Esophagus muscularis mucosa (tissue), 4 donors: Measurements from ENCODE around the gene TXNIP. TPM values are rescaled to one million over a fixed set of nuclear protein-coding genes. Genes with fewer than 3 reads are reported as not detected.

Experiments
- DNase-seq: peaks from one replicate; pipeline ENCODE4 v3.0.0-alpha.2; 2017; ENCODE audit errors: extremely low spot score
- H3K27ac ChIP-seq, 4 donors: fragments of 200-600 bp; sonication (generic); replicated peaks in 1 of 4; 1 replicate in 3 of 4; 2 replicates in 1 of 4; pipeline ENCODE4 v1.5.1; 2016 to 2019; ENCODE audit warnings: mild to moderate bottlenecking in 1 of 4
- H3K27me3 ChIP-seq, 4 donors: fragments of 200-600 bp; sonication (generic); one replicate each; pipeline versions ENCODE4 v1.5.1 to v1.6.0; 2016 to 2019
- H3K36me3 ChIP-seq, 4 donors: fragments of 200-600 bp; sonication (generic); one replicate each; pipeline ENCODE4 v1.5.1; 2016 to 2019
- H3K4me1 ChIP-seq, 4 donors: fragments of 200-600 bp; sonication (generic); one replicate each; pipeline ENCODE4 v1.5.1; 2016 to 2019
- H3K4me3 ChIP-seq, 4 donors: fragments of 200-600 bp; sonication (generic); 1 replicate in 2 of 4; 2 replicates in 2 of 4; pipeline ENCODE4 v1.5.1; 2016 to 2019; ENCODE audit warnings: mild to moderate bottlenecking in 4 of 4, moderate library complexity in 1 of 4
- H3K9me3 ChIP-seq, 4 donors: fragments of 200-600 bp; sonication (generic); 1 replicate in 3 of 4; 2 replicates in 1 of 4; pipeline ENCODE4 v1.5.1; 2016 to 2019
- EP300 ChIP-seq: sonication (generic); formaldehyde crosslinking; IDR thresholded peaks from one replicate; pipeline ENCODE4 v1.6.1; 2017; ENCODE audit warnings: antibody characterized with exemption
- POLR2A ChIP-seq: fragments of 450-650 bp; IDR thresholded peaks from one replicate; pipeline ENCODE4 v1.6.1; 2017; ENCODE audit warnings: antibody characterized with exemption, moderate library complexity, mild to moderate bottlenecking, low read depth
- POLR2AphosphoS5 ChIP-seq, 2 donors: sonication (generic); formaldehyde crosslinking; IDR thresholded peaks; one replicate each; pipeline ENCODE4 v1.6.1; 2017; ENCODE audit warnings: antibody characterized with exemption in 2 of 2
- WGBS: methylation state at CpG from one replicate; pipeline ENCODE4 v1.1.5; 2018; 5-methylcytosine and 5-hydroxymethylcytosine counted together
- intact Hi-C: fragments of 100-400 bp; cut with DNase I; formaldehyde crosslinking; loops from one replicate; pipeline ENCODE4 v1.15.1; 2023
- total RNA-seq, 4 donors: library from RNA; depleted of rRNA; stranded (reverse); fragments of >200 nt; gene quantifications; one replicate each; pipeline versions ENCODE4 v1.1.0 to v1.2.1, GENCODE V29; 2016
- TF ChIP-seq, protein P1 (sequence below), 3 experiments: fragments of 200-600 bp in 2 of 3; fragments of 450-650 bp in 1 of 3; sonication (generic) in 2 of 3; IDR thresholded peaks; one replicate each; pipeline ENCODE4 v1.5.1; 2017 to 2019; ENCODE audit warnings: antibody characterized with exemption in 3 of 3, mild to moderate bottlenecking in 2 of 3, moderate library complexity in 1 of 3

The TXNIP gene
- 1,000 to 10,000 TPM; 1,186 to 4,171 (median 2,482) TPM for total RNA-seq

DNA sequence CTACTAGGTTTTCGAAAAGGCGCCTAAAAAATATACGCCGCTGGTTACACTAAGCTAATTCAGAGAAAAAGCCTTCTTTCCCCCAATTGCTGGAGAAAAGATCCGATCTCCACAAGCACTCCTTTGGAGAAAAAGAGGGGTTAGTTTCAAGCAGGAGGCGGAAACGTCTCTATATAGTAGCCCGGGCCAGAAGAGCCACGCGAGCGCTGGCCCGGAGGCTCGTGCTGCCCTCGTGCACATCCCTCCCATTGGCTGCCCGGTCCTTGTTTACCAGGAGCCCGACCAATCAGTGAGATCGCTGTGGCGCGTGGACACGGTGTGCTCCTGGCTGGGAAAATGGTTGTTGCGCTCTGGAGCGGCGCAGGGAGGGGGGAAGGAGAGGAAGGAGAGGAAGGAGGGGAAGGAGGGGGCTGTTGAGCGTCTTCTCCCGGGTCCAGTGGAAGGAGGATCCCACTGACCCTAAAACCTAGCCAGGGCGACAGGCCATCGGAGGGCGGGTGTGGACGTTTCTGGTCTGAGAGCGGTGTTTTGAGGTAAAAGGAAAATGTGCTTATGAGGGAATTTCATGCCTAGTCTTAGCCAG is at the start of gene TXNIP:
TXNIP (minus strand) TSS at position 147 of the 583 bp plus-strand sequence. CDS start 313 bp downstream, outside the sequence.
- intact Hi-C loops = no loop called here

GRCh38 chr1:146039844-146040194 is 43.4 kb upstream of the TXNIP start:
- 62% methylated on average over 9 of the region's 9 CpGs for WGBS
- DNase-seq = no peak
- peaks cover 11 to 33% (median 22%) of the 10 kb centered on the region in 4 donors for H3K4me1 ChIP-seq
- no peaks in the 10 kb centered on the region for H3K9me3 ChIP-seq
- no peaks in the 10 kb centered on the region for H3K36me3 ChIP-seq
- H3K27me3 ChIP-seq = no peaks in the 10 kb centered on the region
- TF ChIP-seq POLR2A (no peak), POLR2AphosphoS5 (IDR thresholded peaks at IDR 0.05) (no peak), EP300 (no peak)
- TF ChIP-seq, protein P1, sequence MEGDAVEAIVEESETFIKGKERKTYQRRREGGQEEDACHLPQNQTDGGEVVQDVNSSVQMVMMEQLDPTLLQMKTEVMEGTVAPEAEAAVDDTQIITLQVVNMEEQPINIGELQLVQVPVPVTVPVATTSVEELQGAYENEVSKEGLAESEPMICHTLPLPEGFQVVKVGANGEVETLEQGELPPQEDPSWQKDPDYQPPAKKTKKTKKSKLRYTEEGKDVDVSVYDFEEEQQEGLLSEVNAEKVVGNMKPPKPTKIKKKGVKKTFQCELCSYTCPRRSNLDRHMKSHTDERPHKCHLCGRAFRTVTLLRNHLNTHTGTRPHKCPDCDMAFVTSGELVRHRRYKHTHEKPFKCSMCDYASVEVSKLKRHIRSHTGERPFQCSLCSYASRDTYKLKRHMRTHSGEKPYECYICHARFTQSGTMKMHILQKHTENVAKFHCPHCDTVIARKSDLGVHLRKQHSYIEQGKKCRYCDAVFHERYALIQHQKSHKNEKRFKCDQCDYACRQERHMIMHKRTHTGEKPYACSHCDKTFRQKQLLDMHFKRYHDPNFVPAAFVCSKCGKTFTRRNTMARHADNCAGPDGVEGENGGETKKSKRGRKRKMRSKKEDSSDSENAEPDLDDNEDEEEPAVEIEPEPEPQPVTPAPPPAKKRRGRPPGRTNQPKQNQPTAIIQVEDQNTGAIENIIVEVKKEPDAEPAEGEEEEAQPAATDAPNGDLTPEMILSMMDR (IDR thresholded peaks at IDR 0.05) = no peak
- peak overlapping the region; percentile 63 to 75 (median 70) for H3K4me3 ChIP-seq
- intact Hi-C loops = no loop called here
- peak overlapping the region; percentile 86 to 95 (median 91) for H3K27ac ChIP-seq

More for the DNA sequence above, at the start of gene TXNIP:
- Histone ChIP-seq H3K36me3 (peaks cover 31 to 43% (median 36%) of the 10 kb centered on the region in 4 donors), H3K27me3 (no peaks in the 10 kb centered on the region), H3K9me3 (no peaks in the 10 kb centered on the region), H3K4me3 (peak within 1 kb of the TSS; percentile 70 to 85 (median 80)), H3K27ac (peak within 1 kb of the TSS; percentile 94 to 96 (median 96)), H3K4me1 (peaks cover 27 to 56% (median 48%) of the 10 kb centered on the region in 4 donors)
- WGBS = 0% methylated on average over 20 of the region's 30 CpGs
- DNase-seq = peak; percentile 100
- TF ChIP-seq POLR2AphosphoS5 (IDR thresholded peaks at IDR 0.05) (peak in 1 of 2 donors; percentile 100), POLR2A (peak; percentile 98), EP300 (no peak)
- TF ChIP-seq, protein P1 (IDR thresholded peaks at IDR 0.05) = peak in 1 of 3 experiments; percentile 15

- H3K9me3 ChIP-seq = no peaks in the 10 kb centered on the region
- intact Hi-C loops = no loop called here
- no peaks in the 10 kb centered on the region for H3K36me3 ChIP-seq
- peak overlapping the region; percentile 86 to 95 (median 91) for H3K27ac ChIP-seq
- under 1% methylated on average over 21 of the region's 21 CpGs for WGBS
- TF ChIP-seq EP300 = no peak
- peak; percentile 24 to 52 for TF ChIP-seq POLR2AphosphoS5 (IDR thresholded peaks at IDR 0.05)
- TF ChIP-seq, protein P1 (IDR thresholded peaks at IDR 0.05) = no peak
- no peak for DNase-seq
- peaks cover 11 to 33% (median 23%) of the 10 kb centered on the region in 4 donors for H3K4me1 ChIP-seq
- peak overlapping the region; percentile 63 to 75 (median 70) for H3K4me3 ChIP-seq
- H3K27me3 ChIP-seq = no peaks in the 10 kb centered on the region
These were observed 40.7 kb upstream of the TXNIP start for GRCh38 chr1:146036965-146037646.

- intact Hi-C loops = no loop called here
- no peak for DNase-seq
- H3K27me3 ChIP-seq = no peaks in the 10 kb centered on the region
- H3K27ac ChIP-seq = peak overlapping the region; percentile 86 to 95 (median 91)
- H3K36me3 ChIP-seq = no peaks in the 10 kb centered on the region
- 7% methylated on average over 10 of the region's 10 CpGs for WGBS
- H3K9me3 ChIP-seq = no peaks in the 10 kb centered on the region
- H3K4me3 ChIP-seq = peak overlapping the region; percentile 63 to 75 (median 70)
- TF ChIP-seq EP300 = no peak
- TF ChIP-seq POLR2A = no peak
- TF ChIP-seq POLR2AphosphoS5 (IDR thresholded peaks at IDR 0.05) = no peak
- TF ChIP-seq, protein P1 (IDR thresholded peaks at IDR 0.05) = no peak
- peaks cover 11 to 33% (median 24%) of the 10 kb centered on the region in 4 donors for H3K4me1 ChIP-seq
These were observed 40.0 kb upstream of the TXNIP start for GRCh38 chr1:146036241-146036964.
